NB4 (cell line): ENCODE data around the gene PIK3R3.

Experiments used
- DNase-seq: peaks from one replicate; pipeline ENCODE4 v3.0.0; 2010; ENCODE audit warnings: low read depth
- H3K4me3 ChIP-seq: one replicate; pipeline ENCODE4 v1.5.1; 2011; ENCODE audit warnings: mild to moderate bottlenecking, low read depth, low read length, moderate library complexity
- MYC ChIP-seq: IDR thresholded peaks from 2 replicates; pipeline ENCODE4 v1.6.1; 2011; ENCODE audit warnings: low read depth, low read length
- POLR2A ChIP-seq: IDR thresholded peaks from 2 replicates; pipeline ENCODE4 v1.6.1; 2011; ENCODE audit warnings: mild to moderate bottlenecking; ENCODE audit not compliant: insufficient read length; ENCODE audit errors: extremely low read depth
- TF ChIP-seq, protein P1 (sequence below): IDR thresholded peaks from 2 replicates; pipeline ENCODE4 v1.6.1; 2011; ENCODE audit warnings: low read depth, low read length
- TF ChIP-seq, protein P2 (sequence below): IDR thresholded peaks from one replicate; pipeline ENCODE4 v1.5.1; 2012; ENCODE audit warnings: low read depth, low read length

Gene PIK3R3

DNA sequence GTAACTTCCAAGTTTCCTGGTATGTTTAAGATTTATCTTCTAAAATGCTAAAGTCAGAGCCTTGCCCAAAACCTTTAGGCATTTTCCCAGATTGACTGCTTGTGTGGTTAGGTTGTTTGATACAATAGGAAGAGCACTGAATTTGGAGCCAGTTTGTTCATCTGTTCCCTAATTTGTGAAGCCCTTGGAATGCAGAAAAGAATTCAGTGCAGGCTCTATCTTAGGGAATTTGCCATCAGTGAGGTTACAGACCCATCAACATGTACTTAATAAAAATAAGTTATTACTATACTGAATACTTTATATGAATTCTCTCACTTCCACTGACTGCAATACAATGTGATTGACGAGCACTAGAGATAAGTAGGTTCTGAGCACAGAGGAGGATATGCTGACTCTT is 120.2 kb downstream of the PIK3R3 start:
- DNase-seq = no peak
- TF ChIP-seq MYC = no peak
- TF ChIP-seq, protein P1, sequence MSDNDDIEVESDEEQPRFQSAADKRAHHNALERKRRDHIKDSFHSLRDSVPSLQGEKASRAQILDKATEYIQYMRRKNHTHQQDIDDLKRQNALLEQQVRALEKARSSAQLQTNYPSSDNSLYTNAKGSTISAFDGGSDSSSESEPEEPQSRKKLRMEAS = no peak
- TF ChIP-seq, protein P2, sequence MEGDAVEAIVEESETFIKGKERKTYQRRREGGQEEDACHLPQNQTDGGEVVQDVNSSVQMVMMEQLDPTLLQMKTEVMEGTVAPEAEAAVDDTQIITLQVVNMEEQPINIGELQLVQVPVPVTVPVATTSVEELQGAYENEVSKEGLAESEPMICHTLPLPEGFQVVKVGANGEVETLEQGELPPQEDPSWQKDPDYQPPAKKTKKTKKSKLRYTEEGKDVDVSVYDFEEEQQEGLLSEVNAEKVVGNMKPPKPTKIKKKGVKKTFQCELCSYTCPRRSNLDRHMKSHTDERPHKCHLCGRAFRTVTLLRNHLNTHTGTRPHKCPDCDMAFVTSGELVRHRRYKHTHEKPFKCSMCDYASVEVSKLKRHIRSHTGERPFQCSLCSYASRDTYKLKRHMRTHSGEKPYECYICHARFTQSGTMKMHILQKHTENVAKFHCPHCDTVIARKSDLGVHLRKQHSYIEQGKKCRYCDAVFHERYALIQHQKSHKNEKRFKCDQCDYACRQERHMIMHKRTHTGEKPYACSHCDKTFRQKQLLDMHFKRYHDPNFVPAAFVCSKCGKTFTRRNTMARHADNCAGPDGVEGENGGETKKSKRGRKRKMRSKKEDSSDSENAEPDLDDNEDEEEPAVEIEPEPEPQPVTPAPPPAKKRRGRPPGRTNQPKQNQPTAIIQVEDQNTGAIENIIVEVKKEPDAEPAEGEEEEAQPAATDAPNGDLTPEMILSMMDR = no peak

DNA sequence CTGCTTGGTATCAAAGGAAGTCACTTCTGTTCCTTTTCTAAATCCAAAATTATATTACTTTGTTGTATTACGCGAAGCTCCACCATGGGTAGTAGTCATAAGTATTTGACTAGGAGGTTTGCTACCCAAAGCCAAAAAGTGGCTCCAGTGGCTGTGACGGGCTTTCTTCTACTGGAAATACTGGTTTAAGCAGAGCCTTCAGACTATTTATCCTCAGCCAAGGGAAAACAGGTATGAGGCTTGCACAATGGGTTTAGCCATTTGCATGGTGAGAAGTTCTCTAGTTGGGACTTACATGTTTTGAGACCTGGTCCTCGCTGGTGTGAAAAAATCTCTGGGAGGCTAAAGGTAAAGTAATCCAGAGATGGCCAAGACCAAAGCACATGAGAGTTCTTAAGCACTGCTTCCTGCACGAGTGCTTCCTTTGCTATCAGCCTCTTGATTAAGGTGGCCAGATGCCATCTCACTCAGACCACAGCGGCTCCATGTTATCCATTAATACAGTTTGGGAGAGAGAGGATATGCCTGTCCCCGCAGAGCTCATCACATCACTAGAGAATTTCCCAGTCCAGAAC is 121.2 kb downstream of the PIK3R3 start:
- no peak for DNase-seq
- no peak overlapping the region for H3K4me3 ChIP-seq
- TF ChIP-seq POLR2A = no peak
- TF ChIP-seq, protein P1 = no peak
- no peak for TF ChIP-seq MYC
- TF ChIP-seq, protein P2 = no peak

More for the DNA sequence above, 120.2 kb downstream of the PIK3R3 start:
- no peak overlapping the region for H3K4me3 ChIP-seq

DNA sequence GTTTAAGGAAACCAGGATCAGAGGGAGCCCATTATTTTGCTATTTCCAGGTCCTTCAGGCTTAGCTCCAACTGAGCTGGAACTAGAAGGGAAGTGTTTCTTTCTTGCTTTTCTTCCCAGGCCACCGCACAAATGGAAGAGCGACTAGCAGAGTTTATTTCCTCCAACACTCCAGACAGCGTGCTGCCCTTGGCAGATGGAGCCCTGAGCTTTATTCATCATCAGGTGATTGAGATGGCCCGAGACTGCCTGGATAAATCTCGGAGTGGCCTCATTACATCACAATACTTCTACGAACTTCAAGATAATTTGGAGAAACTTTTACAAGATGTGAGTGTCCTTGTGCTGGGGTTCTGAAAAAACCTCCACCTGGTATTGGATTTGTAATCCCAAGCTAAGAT is 121.8 kb downstream of the PIK3R3 start:
- no peak for DNase-seq
- no peak overlapping the region for H3K4me3 ChIP-seq
- TF ChIP-seq POLR2A (no peak), MYC (no peak)
- TF ChIP-seq, protein P1 = no peak
- TF ChIP-seq, protein P2 = no peak

DNA sequence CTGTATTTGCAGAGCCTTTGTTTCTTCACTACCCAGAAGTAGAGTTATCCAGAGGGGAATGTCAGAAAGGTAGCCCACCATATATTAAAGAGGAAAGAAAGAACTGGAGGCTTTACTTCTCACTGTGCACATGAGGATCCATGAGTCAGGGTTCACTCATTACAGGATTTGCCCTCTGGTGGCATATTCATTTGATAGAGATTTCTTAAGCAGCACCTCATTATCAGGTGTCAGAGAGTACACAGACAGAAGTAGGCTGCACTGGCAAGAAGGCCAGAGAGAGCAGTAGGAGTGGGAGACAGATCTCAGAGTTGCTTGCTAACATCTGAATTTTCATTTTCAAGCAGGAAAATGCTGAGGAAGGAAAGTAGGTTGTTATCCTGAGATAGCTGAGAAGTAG is 123.8 kb downstream of the PIK3R3 start:
- no peak for TF ChIP-seq POLR2A
- TF ChIP-seq, protein P1 = no peak
- TF ChIP-seq, protein P2 = no peak
- no peak for TF ChIP-seq MYC
- no peak overlapping the region for H3K4me3 ChIP-seq
- no peak for DNase-seq

DNA sequence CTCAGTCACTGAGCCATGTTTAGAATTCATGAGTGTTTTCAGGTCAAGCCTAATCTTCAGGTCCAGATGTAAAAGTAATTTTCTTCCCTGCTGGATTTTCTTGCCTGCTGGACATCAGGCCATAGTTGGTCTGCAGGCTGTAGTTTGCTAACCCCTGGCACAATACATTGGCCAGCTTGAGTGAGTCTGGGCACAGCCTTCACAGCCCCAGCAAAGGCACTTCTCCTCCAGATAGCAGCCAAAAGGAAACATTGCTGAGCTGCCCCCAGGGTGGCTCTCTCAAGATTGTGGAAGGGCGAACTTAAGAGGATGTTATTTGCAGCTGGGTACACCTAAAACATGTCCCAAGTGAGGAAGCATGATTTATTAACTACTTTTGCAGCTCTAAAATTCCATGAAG is 126.8 kb downstream of the PIK3R3 start:
- no peak for DNase-seq
- H3K4me3 ChIP-seq = no peak overlapping the region
- TF ChIP-seq MYC = no peak
- TF ChIP-seq, protein P2 = no peak
- TF ChIP-seq POLR2A = no peak
- TF ChIP-seq, protein P1 = no peak

DNA sequence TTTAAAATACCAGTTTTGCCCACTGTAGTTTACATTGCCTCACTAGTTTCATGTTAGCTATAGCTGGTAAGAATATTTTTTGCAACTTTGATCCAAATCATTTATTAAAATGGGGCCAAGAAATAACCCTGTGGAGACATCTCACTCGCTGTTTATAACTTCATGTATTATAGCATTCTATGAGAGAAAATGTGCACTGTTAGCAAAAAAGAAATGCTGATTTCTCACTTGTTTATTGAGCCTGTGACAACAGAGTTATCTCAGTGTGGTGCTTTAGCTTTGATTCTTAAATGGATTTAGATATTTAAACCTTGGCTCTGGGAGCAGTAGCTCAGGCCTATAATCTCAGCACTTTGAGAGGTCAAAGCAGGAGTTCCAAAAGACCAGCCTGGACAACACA is 127.9 kb downstream of the PIK3R3 start:
- DNase-seq = no peak
- TF ChIP-seq POLR2A = no peak
- TF ChIP-seq, protein P2 = no peak
- TF ChIP-seq, protein P1 = no peak
- TF ChIP-seq MYC = no peak
- H3K4me3 ChIP-seq = no peak overlapping the region
